ENCODE measurements around the gene SLC9A4. TPM values are rescaled to one million over a fixed set of nuclear protein-coding genes. Genes with fewer than 3 reads are reported as not detected.

Gene SLC9A4
- under 0.01 TPM in 1 of 2 replicates, not detected in the other for total RNA-seq

GRCh38 chr2:102473020-102473419, at the start of gene SLC9A4:
TSS of gene SLC9A4 (plus strand) at chr2:102473226. CDS start at chr2:102473760, 534 bp downstream.

Other genes with a start within 250 kb of the SLC9A4 start
- 0.14 and 0.18 TPM in 2 replicates for gene IL1RL1, start 161.7 kb upstream of the SLC9A4 start, total RNA-seq
- gene IL18R1, start 117.4 kb upstream of the SLC9A4 start, total RNA-seq = 0.85 and 1.5 TPM in 2 replicates
- not detected in 2 replicates for gene IL18RAP, start 50.1 kb upstream of the SLC9A4 start, total RNA-seq
- gene SLC9A2, start 146.3 kb downstream of the SLC9A4 start, total RNA-seq = not detected in 2 replicates